Measurements from ENCODE around the gene DIDO1.

GRCh38 chr20:62947532-62948300 is 21.4 kb upstream of the DIDO1 start:
- TF ChIP-seq, protein P1, sequence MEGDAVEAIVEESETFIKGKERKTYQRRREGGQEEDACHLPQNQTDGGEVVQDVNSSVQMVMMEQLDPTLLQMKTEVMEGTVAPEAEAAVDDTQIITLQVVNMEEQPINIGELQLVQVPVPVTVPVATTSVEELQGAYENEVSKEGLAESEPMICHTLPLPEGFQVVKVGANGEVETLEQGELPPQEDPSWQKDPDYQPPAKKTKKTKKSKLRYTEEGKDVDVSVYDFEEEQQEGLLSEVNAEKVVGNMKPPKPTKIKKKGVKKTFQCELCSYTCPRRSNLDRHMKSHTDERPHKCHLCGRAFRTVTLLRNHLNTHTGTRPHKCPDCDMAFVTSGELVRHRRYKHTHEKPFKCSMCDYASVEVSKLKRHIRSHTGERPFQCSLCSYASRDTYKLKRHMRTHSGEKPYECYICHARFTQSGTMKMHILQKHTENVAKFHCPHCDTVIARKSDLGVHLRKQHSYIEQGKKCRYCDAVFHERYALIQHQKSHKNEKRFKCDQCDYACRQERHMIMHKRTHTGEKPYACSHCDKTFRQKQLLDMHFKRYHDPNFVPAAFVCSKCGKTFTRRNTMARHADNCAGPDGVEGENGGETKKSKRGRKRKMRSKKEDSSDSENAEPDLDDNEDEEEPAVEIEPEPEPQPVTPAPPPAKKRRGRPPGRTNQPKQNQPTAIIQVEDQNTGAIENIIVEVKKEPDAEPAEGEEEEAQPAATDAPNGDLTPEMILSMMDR (IDR thresholded peaks at IDR 0.05), result no peak
- no peak for TF ChIP-seq ZFX (IDR thresholded peaks at IDR 0.05; ENCODE audit: borderline replicate concordance)
